Fibroblast of peridontal ligament (primary cell): ENCODE results near the gene CD248.

Experiments used
- DNase-seq: peaks from one replicate; pipeline ENCODE4 v3.0.0-alpha.2; 2010; ENCODE audit errors: extremely low read depth

CD248 gene

GRCh38 chr11:66340596-66341501 is 24.0 kb upstream of the CD248 start:
- DNase-seq = no peak

- DNase-seq = no peak
Observed at GRCh38 chr11:66339686-66340483, 23.0 kb upstream of the CD248 start.

GRCh38 chr11:66339162-66339675 is 22.4 kb upstream of the CD248 start:
- DNase-seq = no peak

GRCh38 chr11:66338276-66339161 is 21.7 kb upstream of the CD248 start:
- DNase-seq = no peak

- no peak for DNase-seq
Observed at GRCh38 chr11:66337103-66337899, 20.5 kb upstream of the CD248 start.

- DNase-seq = peak; percentile 93
Observed at GRCh38 chr11:66336234-66337102, 19.6 kb upstream of the CD248 start, which contains the start of gene RIN1. TSS of gene RIN1 (minus strand) at chr11:66336434. CDS start at chr11:66336402, 32 bp downstream.

- peak; percentile 52 for DNase-seq
Observed at GRCh38 chr11:66335531-66336233, 18.8 kb upstream of the CD248 start.

GRCh38 chr11:66334605-66335442 is 18.0 kb upstream of the CD248 start:
- no peak for DNase-seq

- no peak for DNase-seq
Observed at GRCh38 chr11:66333896-66334604, 17.2 kb upstream of the CD248 start.

GRCh38 chr11:66333220-66333877 is 16.5 kb upstream of the CD248 start:
- DNase-seq = no peak

GRCh38 chr11:66332371-66333219 is 15.8 kb upstream of the CD248 start:
- DNase-seq = no peak

GRCh38 chr11:66331542-66332370 is 14.9 kb upstream of the CD248 start:
- DNase-seq = no peak

- no peak for DNase-seq
Observed at GRCh38 chr11:66330931-66331330, 14.1 kb upstream of the CD248 start.

- no peak for DNase-seq
Observed at GRCh38 chr11:66329165-66329673, 12.4 kb upstream of the CD248 start.
